HepG2 (cell line): Measurements from ENCODE around the gene RPH3AL. TPM values are rescaled to one million over a fixed set of nuclear protein-coding genes. Genes with fewer than 3 reads are reported as not detected.
A peak's percentile ranks its signal among the peaks of the same experiment; 100 is the strongest.

ENCODE experiments used
- CHCHD3 ChIP-seq: sonication (generic); formaldehyde crosslinking; IDR thresholded peaks from 2 replicates; pipeline ENCODE4 v1.8.0; 2022; ENCODE audit warnings: mild to moderate bottlenecking, missing genetic modification reagents, moderate library complexity
- CREB1 ChIP-seq, 2 experiments: fragments of 450-650 bp in 1 of 2; IDR thresholded peaks; 2 replicates each; pipeline ENCODE4 v1.6.1; 2016 to 2017; ENCODE audit warnings: control low read depth in 1 of 2, mild to moderate bottlenecking in 1 of 2, missing compliant biosample characterization in 1 of 2, missing genetic modification characterization in 1 of 2
- HINFP ChIP-seq: sonication (generic); formaldehyde crosslinking; IDR thresholded peaks from 2 replicates; pipeline ENCODE4 v1.4.0; 2020; ENCODE audit warnings: low read depth, mild to moderate bottlenecking, missing genetic modification reagents
- HMG20A ChIP-seq: IDR thresholded peaks from 2 replicates; pipeline ENCODE4 v1.6.1; 2016; ENCODE audit warnings: borderline replicate concordance
- HNRNPK ChIP-seq: fragments of 200-400 bp; formaldehyde crosslinking; IDR thresholded peaks from 2 replicates; pipeline ENCODE4 v1.6.1; 2018; ENCODE audit warnings: low read length, low read depth, moderate library complexity, mild to moderate bottlenecking; ENCODE audit not compliant: poor library complexity, severe bottlenecking
- KDM5A ChIP-seq: fragments of 200-600 bp; sonication (generic); IDR thresholded peaks from 2 replicates; pipeline ENCODE4 v1.7.0; 2018; ENCODE audit warnings: antibody characterized with exemption, mild to moderate bottlenecking, low read length, borderline replicate concordance
- MBD4 ChIP-seq: IDR thresholded peaks from 2 replicates; pipeline ENCODE4 v1.6.1; 2012; ENCODE audit warnings: low read length, inconsistent platforms, borderline replicate concordance
- MLX ChIP-seq: IDR thresholded peaks from 2 replicates; pipeline ENCODE4 v1.6.1; 2016
- MTF1 ChIP-seq: sonication (generic); formaldehyde crosslinking; IDR thresholded peaks from 2 replicates; pipeline ENCODE4 v1.5.0; 2020; ENCODE audit warnings: missing genetic modification reagents
- PAWR ChIP-seq: sonication (generic); formaldehyde crosslinking; IDR thresholded peaks from 2 replicates; pipeline ENCODE4 v1.4.0; 2020; ENCODE audit warnings: missing genetic modification reagents, mild to moderate bottlenecking, borderline replicate concordance
- PCBP2 ChIP-seq: fragments of 200-400 bp; formaldehyde crosslinking; optimal IDR thresholded peaks from 2 replicates; pipeline ENCODE3; 2018; ENCODE audit warnings: low read length, low read depth; ENCODE audit not compliant: poor library complexity, severe bottlenecking
- TEAD2 ChIP-seq: sonication (generic); formaldehyde crosslinking; IDR thresholded peaks from 2 replicates; pipeline ENCODE4 v1.9.0; 2021; ENCODE audit warnings: missing genetic modification reagents
- TRIM24 ChIP-seq: sonication (generic); formaldehyde crosslinking; IDR thresholded peaks from 2 replicates; pipeline ENCODE4 v1.8.0; 2022; ENCODE audit warnings: mild to moderate bottlenecking, missing genetic modification reagents
- ZBTB20 ChIP-seq: sonication (generic); formaldehyde crosslinking; IDR thresholded peaks from 2 replicates; pipeline ENCODE4 v1.8.1; 2023; ENCODE audit warnings: missing genetic modification reagents, low read depth, mild to moderate bottlenecking, borderline replicate concordance
- ZBTB26 ChIP-seq: IDR thresholded peaks from 2 replicates; pipeline ENCODE4 v1.6.1; 2016; ENCODE audit warnings: missing compliant biosample characterization, missing genetic modification reagents, borderline replicate concordance
- ZBTB43 ChIP-seq: sonication (generic); formaldehyde crosslinking; conservative IDR thresholded peaks from 2 replicates; pipeline ENCODE4 v1.4.0; 2020; ENCODE audit warnings: missing genetic modification reagents
- ZMYM4 ChIP-seq: sonication (generic); formaldehyde crosslinking; IDR thresholded peaks from 2 replicates; pipeline ENCODE4 v1.8.1; 2023; ENCODE audit warnings: mild to moderate bottlenecking, missing genetic modification reagents
- ZNF597 ChIP-seq: sonication (generic); formaldehyde crosslinking; IDR thresholded peaks from 2 replicates; pipeline ENCODE4 v1.5.0; 2020; ENCODE audit warnings: missing genetic modification reagents
- ZNF878 ChIP-seq: sonication (generic); formaldehyde crosslinking; IDR thresholded peaks from 2 replicates; pipeline ENCODE4 v1.8.1; 2023; ENCODE audit warnings: mild to moderate bottlenecking, missing genetic modification reagents, moderate library complexity
- polyA plus RNA-seq, 8 experiments: library from polyadenylated mRNA; depleted of rRNA in 3 of 8; stranded (reverse) in 7 of 8; unstranded in 1 of 8; fragments of >200 nt; fragmentation: Illumina TruSeq in 4 of 8; extraction: Trizol in 4 of 8; gene quantifications; 2 replicates each; pipeline versions ENCODE4 v1.2.1 to v1.2.3, GENCODE V29; 2011 to 2016; ENCODE audit warnings: low read depth in 4 of 8, missing spikeins in 1 of 8, mixed read lengths in 1 of 8; ENCODE audit not compliant: insufficient read depth in 1 of 8
- total RNA-seq, 5 experiments: library from RNA; depleted of rRNA; stranded (reverse); fragments of >200 nt; fragmentation: Illumina TruSeq; extraction: Trizol; gene quantifications; 2 replicates each; pipeline ENCODE4 v1.2.3, GENCODE V29; 2016; ENCODE audit warnings: low read depth in 1 of 5

The RPH3AL gene
- total and polyA plus RNA-seq, 2 of the 13 experiments (the other 11 are each of a cell fraction or from before 2014, with no cell fraction given): 7.8 to 16.4 TPM

GRCh38 chr17:348692-349425 lies 3.7 kb downstream of the RPH3AL start (continued):
- no peak for TF ChIP-seq PAWR (CRISPR knock-in tag)
- no peak for TF ChIP-seq HNRNPK
- no peak for TF ChIP-seq KDM5A
- peak; percentile 81; the same call in 1 of the 2 replicates for TF ChIP-seq TEAD2 (CRISPR knock-in tag)
- no peak for TF ChIP-seq MTF1 (CRISPR knock-in tag)
- no peak for TF ChIP-seq PCBP2
- no peak for TF ChIP-seq ZNF597 (CRISPR knock-in tag)
- peak; percentile 93 for TF ChIP-seq MLX (CRISPR knock-in tag)
- no peak for TF ChIP-seq MBD4
- TF ChIP-seq ZMYM4 (CRISPR knock-in tag): peak; percentile 31; the same call in 1 of the 2 replicates
- no peak for TF ChIP-seq TRIM24 (CRISPR knock-in tag)
- TF ChIP-seq ZNF878: peak; percentile 78; the same call in 1 of the 2 replicates
- no peak; the same call in 1 of the 2 replicates for TF ChIP-seq ZBTB20
- peak; percentile 60; the same call in 1 of the 2 replicates for TF ChIP-seq ZBTB26 (CRISPR knock-in tag)
- TF ChIP-seq ZBTB43 (CRISPR knock-in tag): peak; percentile 79; the same call in 1 of the 2 replicates
- TF ChIP-seq CHCHD3 (CRISPR knock-in tag): no peak
- no peak for TF ChIP-seq CREB1 (IDR thresholded peaks at IDR 0.05)
- TF ChIP-seq CREB1 (CRISPR knock-in tag; IDR thresholded peaks at IDR 0.05): no peak
- peak; percentile 74; the same call in 1 of the 2 replicates for TF ChIP-seq HMG20A (CRISPR knock-in tag)
- peak; percentile 23; the same call in 1 of the 2 replicates for TF ChIP-seq HINFP (CRISPR knock-in tag)
